Breast epithelium (tissue), 4 donors: ENCODE data around the gene C16orf89. TPM values are rescaled to one million over a fixed set of nuclear protein-coding genes. Genes with fewer than 3 reads are reported as not detected.
"Not testable (repeated sequence)": the region's sequence is repeated elsewhere in the genome, so short reads cannot be mapped to it uniquely, and the experiment has no call there.

ENCODE experiments used
- DNase-seq, 2 donors: peaks; one replicate each; pipeline ENCODE4 v3.0.0-alpha.2; 2019; ENCODE audit warnings: low spot score in 2 of 2
- H3K27ac ChIP-seq, 2 donors: fragments of 200-600 bp; sonication (generic) in 1 of 2; one replicate each; pipeline ENCODE4 v1.5.1; 2016 to 2019; ENCODE audit warnings: mild to moderate bottlenecking in 1 of 2
- H3K27me3 ChIP-seq, 2 donors: fragments of 200-600 bp; sonication (generic) in 1 of 2; one replicate each; pipeline versions ENCODE4 v1.5.1 to v1.6.0; 2017 to 2019; ENCODE audit warnings: control low read depth in 1 of 2, mild to moderate bottlenecking in 1 of 2
- H3K36me3 ChIP-seq: fragments of 200-600 bp; one replicate; pipeline ENCODE4 v1.5.1; 2019
- H3K4me1 ChIP-seq, 2 donors: fragments of 200-600 bp; sonication (generic); one replicate each; pipeline ENCODE4 v1.5.1; 2016 to 2019; ENCODE audit warnings: control low read depth in 1 of 2
- H3K4me3 ChIP-seq, 3 donors: fragments of 200-600 bp; sonication (generic); 1 replicate in 2 of 3; 2 replicates in 1 of 3; pipeline ENCODE4 v1.5.1; 2016 to 2019; ENCODE audit warnings: mild to moderate bottlenecking in 3 of 3, moderate library complexity in 2 of 3
- H3K9me3 ChIP-seq, 2 donors: fragments of 200-600 bp; sonication (generic) in 1 of 2; one replicate each; pipeline ENCODE4 v1.5.1; 2016 to 2019; ENCODE audit warnings: control low read depth in 1 of 2
- CTCF ChIP-seq, 3 donors: fragments of 450-650 bp; IDR thresholded peaks; one replicate each; pipeline ENCODE4 v1.5.1; 2016 to 2017; ENCODE audit warnings: antibody characterized with exemption in 3 of 3, mild to moderate bottlenecking in 3 of 3, moderate library complexity in 3 of 3
- POLR2A ChIP-seq: fragments of 450-650 bp; IDR thresholded peaks from one replicate; pipeline ENCODE4 v1.6.1; 2016; ENCODE audit warnings: antibody characterized with exemption, mild to moderate bottlenecking, moderate library complexity
- POLR2AphosphoS5 ChIP-seq, 3 donors: sonication (generic); formaldehyde crosslinking; IDR thresholded peaks; one replicate each; pipeline ENCODE4 v1.6.1; 2017; ENCODE audit warnings: antibody characterized with exemption in 3 of 3
- intact Hi-C: fragments of 100-400 bp; cut with DNase I; formaldehyde crosslinking; loops from one replicate; pipeline ENCODE4 v1.15.1; 2023; ENCODE audit warnings: low total_unique reads
- total RNA-seq, 3 donors: library from RNA; depleted of rRNA; stranded (reverse); fragments of >200 nt; gene quantifications; one replicate each; pipeline ENCODE4 v1.1.0, GENCODE V29; 2016

The C16orf89 gene
- total RNA-seq, 3 donors from 2014 or later = 5.1 to 10.2 (median 6.4) TPM

GRCh38 chr16:5084802-5085201, 19.0 kb upstream of the C16orf89 start:
- H3K27me3 ChIP-seq, DNase-seq, H3K27ac ChIP-seq, H3K9me3 ChIP-seq, H3K4me3 ChIP-seq, H3K4me1 ChIP-seq, H3K36me3 ChIP-seq: not testable (repeated sequence)
- intact Hi-C loops = loop anchor here (5.0 kb wide), 1 partner anchor 38 kb away; no protein-coding TSS in a partner anchor
- TF ChIP-seq CTCF (IDR thresholded peaks at IDR 0.05) = peak in 2 of 3 donors; percentile 33 to 46

GRCh38 chr16:5084099-5084731, 18.5 kb upstream of the C16orf89 start:
- H3K27ac ChIP-seq, DNase-seq, H3K4me1 ChIP-seq, H3K27me3 ChIP-seq, H3K4me3 ChIP-seq, H3K9me3 ChIP-seq, H3K36me3 ChIP-seq: not testable (repeated sequence)
- intact Hi-C loops = loop anchor here (5.0 kb wide), 1 partner anchor 37 kb away; no protein-coding TSS in a partner anchor

- not testable (repeated sequence) for DNase-seq, H3K4me3 ChIP-seq, H3K4me1 ChIP-seq, H3K9me3 ChIP-seq, H3K27ac ChIP-seq, H3K27me3 ChIP-seq, H3K36me3 ChIP-seq
- intact Hi-C loops = loop anchor here (5.0 kb wide), 1 partner anchor 36 kb away; no protein-coding TSS in a partner anchor
Observed at GRCh38 chr16:5083646-5084045, 17.9 kb upstream of the C16orf89 start.

GRCh38 chr16:5080996-5081395, 15.2 kb upstream of the C16orf89 start:
- H3K27me3 ChIP-seq, H3K27ac ChIP-seq, H3K9me3 ChIP-seq, H3K36me3 ChIP-seq, H3K4me3 ChIP-seq, H3K4me1 ChIP-seq, DNase-seq: not testable (repeated sequence)
- intact Hi-C loops = loop anchor here (5.0 kb wide), 1 partner anchor 34 kb away; no protein-coding TSS in a partner anchor

GRCh38 chr16:5080461-5080860, 14.7 kb upstream of the C16orf89 start:
- not testable (repeated sequence) for H3K27me3 ChIP-seq, H3K4me3 ChIP-seq, H3K36me3 ChIP-seq, H3K27ac ChIP-seq, H3K4me1 ChIP-seq, DNase-seq, H3K9me3 ChIP-seq
- intact Hi-C loops = loop anchor here (5.0 kb wide), 1 partner anchor 33 kb away; no protein-coding TSS in a partner anchor

GRCh38 chr16:5078626-5079025, 12.9 kb upstream of the C16orf89 start:
- Histone ChIP-seq H3K9me3 (no peaks in the 10 kb centered on the region), H3K27me3 (no peaks in the 10 kb centered on the region), H3K4me3 (no peak overlapping the region), H3K4me1 (no peaks in the 10 kb centered on the region), H3K36me3 (no peaks in the 10 kb centered on the region), H3K27ac (no peak overlapping the region)
- intact Hi-C loops = no loop called here
- DNase-seq = no peak
- TF ChIP-seq POLR2AphosphoS5 (IDR thresholded peaks at IDR 0.05) = no peak
- no peak for TF ChIP-seq POLR2A
- TF ChIP-seq CTCF (IDR thresholded peaks at IDR 0.05) = no peak

GRCh38 chr16:5077304-5077703, 11.5 kb upstream of the C16orf89 start:
- Histone ChIP-seq H3K27ac (no peak overlapping the region), H3K27me3 (no peaks in the 10 kb centered on the region), H3K4me3 (no peak overlapping the region), H3K9me3 (no peaks in the 10 kb centered on the region), H3K4me1 (no peaks in the 10 kb centered on the region), H3K36me3 (no peaks in the 10 kb centered on the region)
- no peak for DNase-seq
- intact Hi-C loops = no loop called here
- no peak for TF ChIP-seq CTCF (IDR thresholded peaks at IDR 0.05)
- TF ChIP-seq POLR2A = no peak
- no peak for TF ChIP-seq POLR2AphosphoS5 (IDR thresholded peaks at IDR 0.05)
